Measurements from ENCODE around the gene ZNF155. TPM values are rescaled to one million over a fixed set of nuclear protein-coding genes. Genes with fewer than 3 reads are reported as not detected.

The ZNF155 gene
- total RNA-seq, 1 donor from 2014 or later = 9.4 TPM

GRCh38 chr19:44003461-44004009, 19.5 kb downstream of the ZNF155 start:
- no peak for ATAC-seq (ENCODE audit: low read depth)
- Mint-ChIP-seq H3K36me3 (ENCODE audit: low read depth) (peaks cover 45% of the 10 kb centered on the region), H3K27ac (peak overlapping the region; percentile 93), H3K9me3 (peaks cover 22% of the 10 kb centered on the region), H3K4me3 (peak overlapping the region; percentile 99), H3K27me3 (no peaks in the 10 kb centered on the region), H3K4me1 (peaks cover 17% of the 10 kb centered on the region)
- ChIA-PET POLR2A (interaction anchor here (0.7 to 2.6 kb wide), 7 partner anchors 52 to 279 kb away, joined by 3 to 10 read pairs (median 3); partner anchors contain the start of genes ZNF221, ZNF224, ZNF227 and ZNF283), CTCF (interaction anchor here (0.8 kb wide), 1 partner anchor 92 kb away, joined by 3 read pairs; no protein-coding TSS in a partner anchor)
- TF ChIP-seq CTCF (IDR thresholded peaks at IDR 0.05) = no peak
- DNase-seq = peak; percentile 32
- intact Hi-C loops (cut with micrococcal nuclease) = loop anchor here (2.0 to 5.0 kb wide), 6 partner anchors 21 to 499 kb away; partner anchors contain the start of genes ZNF180, ZNF221, ZNF222 and ZNF226

- POLR2A ChIA-PET = no interaction called here
- CTCF ChIA-PET = no interaction called here
- no peak for DNase-seq
- Mint-ChIP-seq H3K27ac (no peak overlapping the region), H3K36me3 (ENCODE audit: low read depth) (peaks cover 69% of the 10 kb centered on the region), H3K4me3 (no peak overlapping the region), H3K4me1 (peaks cover 17% of the 10 kb centered on the region), H3K9me3 (peaks cover 36% of the 10 kb centered on the region), H3K27me3 (no peaks in the 10 kb centered on the region)
- intact Hi-C loops (cut with micrococcal nuclease) = no loop called here
- ATAC-seq (ENCODE audit: low read depth) = no peak
- no peak for TF ChIP-seq CTCF (IDR thresholded peaks at IDR 0.05)
Observed at GRCh38 chr19:44005973-44006372, 22.0 kb downstream of the ZNF155 start.

- POLR2A ChIA-PET = no interaction called here
- ATAC-seq (ENCODE audit: low read depth) (no peak), DNase-seq (no peak)
- intact Hi-C loops (cut with micrococcal nuclease) = no loop called here
- no peaks in the 10 kb centered on the region for H3K27me3 Mint-ChIP-seq
- peaks cover 47% of the 10 kb centered on the region for H3K9me3 Mint-ChIP-seq
- CTCF ChIA-PET = no interaction called here
- no peak for TF ChIP-seq CTCF (IDR thresholded peaks at IDR 0.05)
- H3K27ac Mint-ChIP-seq = no peak overlapping the region
- H3K4me3 Mint-ChIP-seq = no peak overlapping the region
- H3K4me1 Mint-ChIP-seq = peaks cover 10% of the 10 kb centered on the region
- H3K36me3 Mint-ChIP-seq (ENCODE audit: low read depth) = peaks cover 80% of the 10 kb centered on the region
Observed at GRCh38 chr19:44007473-44007872, 23.5 kb downstream of the ZNF155 start.

- H3K27me3 Mint-ChIP-seq = no peaks in the 10 kb centered on the region
Observed at GRCh38 chr19:44010468-44010867, 26.5 kb downstream of the ZNF155 start.

GRCh38 chr19:44019498-44019897, 35.5 kb downstream of the ZNF155 start:
- Mint-ChIP-seq H3K9me3 (peaks cover 46% of the 10 kb centered on the region), H3K27ac (no peak overlapping the region), H3K36me3 (ENCODE audit: low read depth) (peaks cover 2% of the 10 kb centered on the region), H3K4me1 (no peaks in the 10 kb centered on the region), H3K27me3 (peaks cover 19% of the 10 kb centered on the region), H3K4me3 (no peak overlapping the region)
- ChIA-PET POLR2A (no interaction called here), CTCF (no interaction called here)
- no peak for DNase-seq
- no peak for ATAC-seq (ENCODE audit: low read depth)
- TF ChIP-seq CTCF (IDR thresholded peaks at IDR 0.05) = no peak
- intact Hi-C loops (cut with micrococcal nuclease) = no loop called here

More at GRCh38 chr19:44010468-44010867, 26.5 kb downstream of the ZNF155 start:
- DNase-seq (no peak), ATAC-seq (ENCODE audit: low read depth) (no peak)
- intact Hi-C loops (cut with micrococcal nuclease) = no loop called here
- TF ChIP-seq CTCF (IDR thresholded peaks at IDR 0.05) = no peak
- Mint-ChIP-seq H3K4me1 (no peaks in the 10 kb centered on the region), H3K9me3 (peaks cover 66% of the 10 kb centered on the region), H3K36me3 (ENCODE audit: low read depth) (peaks cover 83% of the 10 kb centered on the region), H3K27ac (no peak overlapping the region), H3K4me3 (no peak overlapping the region)
- POLR2A ChIA-PET = no interaction called here
- CTCF ChIA-PET = no interaction called here
